Non-pigmented ciliary epithelial cell (primary cell): ENCODE data around the gene AQP12A.

ENCODE experiments used
- DNase-seq: peaks from one replicate; pipeline ENCODE4 v3.0.0-alpha.2; 2010; ENCODE audit warnings: low read depth

The AQP12A gene

GRCh38 chr2:240708457-240708856 is 16.8 kb downstream of the AQP12A start:
- DNase-seq = no peak

- no peak for DNase-seq
Observed at GRCh38 chr2:240711296-240711695, 19.6 kb downstream of the AQP12A start.

- DNase-seq = no peak
Observed at GRCh38 chr2:240711701-240712100, 20.0 kb downstream of the AQP12A start.

- no peak for DNase-seq
Observed at GRCh38 chr2:240712121-240712520, 20.5 kb downstream of the AQP12A start.

GRCh38 chr2:240713071-240713927 is 21.6 kb downstream of the AQP12A start:
- DNase-seq = no peak

- DNase-seq = no peak
Observed at GRCh38 chr2:240713928-240714746, 22.5 kb downstream of the AQP12A start.

GRCh38 chr2:240714747-240715725 is 23.4 kb downstream of the AQP12A start:
- no peak for DNase-seq

GRCh38 chr2:240716130-240716798 is 24.6 kb downstream of the AQP12A start:
- DNase-seq = no peak

GRCh38 chr2:240717181-240717641 is 25.5 kb downstream of the AQP12A start:
- no peak for DNase-seq

GRCh38 chr2:240717681-240718581 is 26.3 kb downstream of the AQP12A start:
- DNase-seq = no peak

GRCh38 chr2:240718896-240719490 is 27.3 kb downstream of the AQP12A start:
- no peak for DNase-seq

GRCh38 chr2:240719676-240720545 is 28.2 kb downstream of the AQP12A start:
- DNase-seq = no peak

- no peak for DNase-seq
Observed at GRCh38 chr2:240720686-240721595, 29.3 kb downstream of the AQP12A start.

- no peak for DNase-seq
Observed at GRCh38 chr2:240721596-240722180, 30.0 kb downstream of the AQP12A start.

- DNase-seq = no peak
Observed at GRCh38 chr2:240722376-240722775, 30.7 kb downstream of the AQP12A start.

- no peak for DNase-seq
Observed at GRCh38 chr2:240722796-240723735, 31.4 kb downstream of the AQP12A start.
